ENCODE results near the gene OCLN. TPM values are rescaled to one million over a fixed set of nuclear protein-coding genes. Genes with fewer than 3 reads are reported as not detected.
"Not testable (repeated sequence)": the region's sequence is repeated elsewhere in the genome, so short reads cannot be mapped to it uniquely, and the experiment has no call there.

The OCLN gene, protein sequence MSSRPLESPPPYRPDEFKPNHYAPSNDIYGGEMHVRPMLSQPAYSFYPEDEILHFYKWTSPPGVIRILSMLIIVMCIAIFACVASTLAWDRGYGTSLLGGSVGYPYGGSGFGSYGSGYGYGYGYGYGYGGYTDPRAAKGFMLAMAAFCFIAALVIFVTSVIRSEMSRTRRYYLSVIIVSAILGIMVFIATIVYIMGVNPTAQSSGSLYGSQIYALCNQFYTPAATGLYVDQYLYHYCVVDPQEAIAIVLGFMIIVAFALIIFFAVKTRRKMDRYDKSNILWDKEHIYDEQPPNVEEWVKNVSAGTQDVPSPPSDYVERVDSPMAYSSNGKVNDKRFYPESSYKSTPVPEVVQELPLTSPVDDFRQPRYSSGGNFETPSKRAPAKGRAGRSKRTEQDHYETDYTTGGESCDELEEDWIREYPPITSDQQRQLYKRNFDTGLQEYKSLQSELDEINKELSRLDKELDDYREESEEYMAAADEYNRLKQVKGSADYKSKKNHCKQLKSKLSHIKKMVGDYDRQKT
- total RNA-seq = 52.8 TPM

DNA sequence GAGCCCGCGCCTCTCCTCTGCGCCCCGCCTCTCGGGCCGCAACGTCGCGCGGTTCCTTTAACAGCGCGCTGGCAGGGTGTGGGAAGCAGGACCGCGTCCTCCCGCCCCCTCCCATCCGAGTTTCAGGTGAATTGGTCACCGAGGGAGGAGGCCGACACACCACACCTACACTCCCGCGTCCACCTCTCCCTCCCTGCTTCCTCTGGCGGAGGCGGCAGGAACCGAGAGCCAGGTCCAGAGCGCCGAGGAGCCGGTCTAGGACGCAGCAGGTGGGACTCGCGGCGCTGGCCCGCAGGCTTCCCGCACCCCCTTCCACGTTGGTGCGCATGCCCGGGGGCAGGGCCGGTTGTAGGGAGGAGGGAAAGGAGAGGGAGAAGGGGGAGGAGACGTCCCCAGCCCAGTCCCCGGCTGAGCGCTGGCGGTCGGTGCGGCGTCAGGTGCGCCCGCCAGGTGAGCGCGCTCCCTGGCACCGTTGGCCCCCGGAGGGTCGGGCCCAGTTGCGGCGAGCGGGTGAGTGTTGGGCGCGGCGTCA, at the start of gene OCLN:
TSS of gene OCLN (plus strand) at position 400 of the 532 bp plus-strand sequence. CDS start 11,455 bp downstream, outside the sequence.
- DNase-seq (ENCODE audit: low spot score) = peak; percentile 79

DNA sequence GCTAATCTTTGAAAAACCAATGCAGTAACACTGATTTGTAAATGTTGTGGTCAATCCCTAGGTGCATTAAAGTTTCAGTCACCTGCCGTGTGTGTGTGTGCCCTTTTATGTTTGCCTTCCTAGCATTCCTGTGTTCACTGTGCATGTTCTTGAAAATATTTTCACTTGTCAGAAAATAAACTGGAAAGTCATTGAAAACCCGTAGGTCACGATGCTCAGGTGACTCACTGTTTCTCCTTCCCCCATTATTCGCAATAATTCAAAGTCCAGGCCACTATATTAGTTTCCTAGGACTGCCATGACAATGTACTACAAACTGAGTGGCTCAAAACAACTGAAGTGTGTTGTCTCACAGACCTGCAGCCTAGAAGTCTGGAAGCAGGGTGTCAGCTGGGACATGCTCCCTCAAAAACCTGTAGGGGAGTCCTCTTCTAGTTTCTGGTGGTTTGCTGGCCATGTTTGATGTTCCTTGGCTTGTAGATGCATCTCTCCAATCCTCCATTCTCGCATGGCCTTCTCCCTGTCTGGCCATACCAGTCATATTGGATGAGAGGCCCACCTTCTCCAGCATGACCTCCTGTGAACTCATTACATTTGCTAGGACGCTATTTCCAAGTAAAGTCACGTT, 48.3 kb upstream of the OCLN start:
- no peak for DNase-seq (ENCODE audit: low spot score)

DNA sequence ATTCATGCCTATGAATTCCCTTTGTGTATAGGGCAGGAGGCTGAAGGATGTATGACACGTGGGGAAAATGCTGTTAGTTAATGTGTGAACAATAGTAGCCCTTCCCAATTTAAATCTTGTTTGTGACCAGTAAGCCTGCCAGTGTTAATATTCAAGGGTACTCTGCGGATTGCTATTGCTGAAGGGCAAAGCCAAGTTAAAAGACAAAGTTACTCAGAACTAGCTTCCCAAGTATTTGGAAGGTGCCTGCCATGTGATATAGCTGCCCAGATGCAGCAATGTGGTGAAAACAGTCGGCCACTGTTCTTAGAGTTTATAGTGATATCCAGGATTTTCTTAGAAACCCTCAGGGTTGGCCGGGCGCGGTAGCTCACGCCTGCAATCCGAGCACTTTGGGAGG, 43.1 kb upstream of the OCLN start:
- DNase-seq (ENCODE audit: low spot score) = no peak

DNA sequence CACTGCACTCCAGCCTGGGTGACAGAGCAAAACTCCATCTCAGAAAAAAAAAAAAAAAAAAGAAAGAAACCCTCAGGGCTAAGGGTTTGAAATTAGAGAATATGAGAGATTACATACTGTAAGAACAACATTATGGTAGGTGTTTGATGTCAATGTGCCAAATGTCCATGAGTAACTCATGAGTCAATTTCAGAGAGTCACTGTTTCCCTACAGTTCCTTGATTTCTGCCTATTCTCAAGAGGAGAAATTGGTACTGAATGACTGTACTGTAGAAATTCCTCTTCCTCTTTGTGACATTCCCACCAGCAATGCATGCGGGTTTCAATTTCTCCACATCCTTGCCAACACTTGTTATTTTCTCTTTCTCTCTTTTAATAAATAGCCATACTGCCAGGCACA, 42.5 kb upstream of the OCLN start:
- no peak for DNase-seq (ENCODE audit: low spot score)

DNA sequence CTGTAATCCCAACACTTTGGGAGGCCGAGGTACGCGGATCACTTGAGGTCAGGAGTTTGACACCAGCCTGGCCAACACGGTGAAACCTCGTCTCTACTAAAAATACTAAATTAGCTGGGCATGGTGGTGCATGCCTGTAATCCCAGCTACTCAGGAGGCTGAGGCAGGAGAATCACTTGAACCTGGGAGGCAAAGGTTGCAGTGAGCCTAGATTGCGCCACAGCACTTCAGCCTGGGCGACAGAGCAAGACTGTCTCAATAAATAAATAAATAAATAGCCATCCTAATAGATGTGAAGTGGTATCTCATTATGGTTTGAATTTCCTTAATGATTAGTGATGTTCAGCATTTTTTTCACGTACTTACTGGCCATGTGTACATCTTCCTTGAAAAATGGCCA, 42.1 kb upstream of the OCLN start:
- DNase-seq (ENCODE audit: low spot score) = not testable (repeated sequence)

DNA sequence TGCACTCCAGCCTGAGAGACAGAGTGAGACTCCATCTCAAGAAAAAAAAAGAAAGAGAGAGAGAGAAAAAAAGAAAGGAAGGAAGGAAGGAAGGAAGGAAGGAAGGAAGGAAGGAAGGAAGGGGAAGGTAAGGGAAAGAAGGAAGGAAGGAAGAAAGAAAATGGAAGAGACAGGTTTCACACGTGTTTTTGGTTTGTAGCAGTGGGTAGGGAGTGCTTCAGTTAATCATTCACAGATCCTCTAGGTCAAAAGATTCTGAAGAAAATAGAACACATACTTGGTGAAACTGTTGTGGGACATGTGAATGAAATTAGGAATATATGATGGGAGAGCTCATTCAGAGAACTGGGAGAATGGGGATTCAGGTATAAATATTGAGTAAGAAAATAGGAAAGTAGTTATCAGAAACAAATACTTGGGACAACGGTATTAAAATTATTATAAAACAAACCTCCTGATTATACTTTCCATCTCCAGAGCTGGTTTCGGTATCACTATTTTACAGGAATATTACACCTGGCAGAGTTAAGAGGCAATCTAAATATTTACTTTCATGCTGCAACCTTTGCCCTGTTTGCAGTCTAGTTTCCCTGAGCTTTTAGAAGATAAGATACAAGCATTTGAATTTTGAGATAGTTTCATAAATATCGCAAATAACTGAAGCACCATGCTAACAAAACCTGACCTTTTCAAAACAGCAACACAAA, 40.5 kb upstream of the OCLN start:
- no peak for DNase-seq (ENCODE audit: low spot score)

DNA sequence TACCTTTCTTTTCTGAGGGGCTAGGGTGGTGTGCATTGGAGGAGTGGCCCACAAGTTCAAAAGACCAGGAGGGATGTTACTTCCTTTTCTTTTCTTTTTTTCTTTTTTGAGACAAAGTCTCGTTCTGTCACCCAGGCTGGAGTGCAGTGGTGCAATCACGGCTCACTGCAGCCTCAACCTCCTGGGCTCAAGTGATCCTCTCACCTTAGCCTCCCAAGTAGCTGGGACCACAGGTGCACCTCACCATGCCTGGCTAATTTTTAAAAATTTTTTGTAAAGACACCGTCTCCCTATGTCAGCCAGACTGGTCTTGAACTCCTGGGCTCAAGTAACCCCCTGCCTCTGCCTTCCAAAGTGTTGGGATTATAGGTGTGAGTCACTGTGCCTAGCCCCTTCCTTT, 39.1 kb upstream of the OCLN start:
- DNase-seq (ENCODE audit: low spot score) = not testable (repeated sequence)

DNA sequence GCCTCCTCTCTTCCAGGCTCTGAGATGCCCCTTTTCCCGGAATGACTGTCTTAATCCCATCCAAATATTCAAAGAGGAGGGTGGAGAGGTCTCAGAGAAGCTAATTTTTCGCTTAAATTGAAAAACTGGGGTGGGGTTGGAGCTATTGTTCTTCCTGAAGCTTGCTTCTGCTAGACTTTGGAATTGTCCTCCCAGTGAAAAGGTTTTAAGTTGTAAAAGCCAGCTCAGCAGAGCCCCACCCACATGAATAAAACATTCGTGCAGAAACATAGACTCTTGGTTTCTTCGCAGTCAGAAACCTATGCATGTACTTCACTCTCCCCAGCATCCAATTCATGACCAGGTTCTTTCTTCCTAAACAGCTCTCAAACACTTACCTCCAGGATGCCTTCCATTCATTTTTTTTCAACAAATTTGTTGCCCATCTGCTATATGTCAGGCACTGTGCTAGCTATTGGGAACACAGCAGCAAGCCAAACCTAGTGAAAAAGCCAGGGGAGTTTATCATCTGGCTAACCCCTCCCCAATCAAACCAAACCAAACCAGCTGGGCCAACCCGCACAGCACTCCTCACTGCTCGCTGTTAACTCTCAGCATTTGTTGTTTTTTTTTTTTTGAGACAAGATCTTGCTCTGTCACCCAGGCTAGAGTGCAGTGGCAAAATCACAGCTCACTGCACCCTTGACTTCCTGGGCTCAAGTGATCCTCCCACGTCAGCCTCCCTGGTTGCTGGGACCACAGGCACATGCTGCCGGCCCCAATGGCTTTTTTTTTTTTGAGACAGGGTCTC, 37.9 kb upstream of the OCLN start:
- no peak for DNase-seq (ENCODE audit: low spot score)

DNA sequence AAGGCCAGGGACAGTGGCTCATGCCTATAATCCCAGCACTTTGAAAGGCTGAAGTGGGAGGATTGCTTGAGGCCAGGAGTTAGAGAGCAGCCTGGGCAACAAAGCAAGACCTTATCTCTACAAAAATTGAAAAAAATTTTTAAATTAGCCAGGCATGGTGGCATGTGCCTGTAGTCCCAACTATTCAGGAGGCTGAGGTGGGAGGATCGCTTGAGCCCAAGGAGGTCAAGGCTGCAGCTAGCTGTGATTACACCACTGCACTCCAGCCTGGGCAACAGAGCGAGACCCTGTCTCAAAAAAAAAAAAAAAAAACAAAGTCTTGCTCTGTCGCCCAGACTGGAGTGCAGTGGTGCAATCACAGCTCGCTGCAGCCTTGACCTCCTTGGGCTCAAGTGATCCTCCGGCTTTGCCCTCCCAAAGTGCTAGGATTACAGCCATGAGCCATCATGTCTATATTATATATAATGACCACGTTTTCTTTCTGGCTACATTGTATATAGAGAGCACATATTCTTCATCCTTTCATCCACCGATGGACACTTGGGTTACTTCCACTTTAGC, 37.1 kb upstream of the OCLN start:
- not testable (repeated sequence) for DNase-seq (ENCODE audit: low spot score)

DNA sequence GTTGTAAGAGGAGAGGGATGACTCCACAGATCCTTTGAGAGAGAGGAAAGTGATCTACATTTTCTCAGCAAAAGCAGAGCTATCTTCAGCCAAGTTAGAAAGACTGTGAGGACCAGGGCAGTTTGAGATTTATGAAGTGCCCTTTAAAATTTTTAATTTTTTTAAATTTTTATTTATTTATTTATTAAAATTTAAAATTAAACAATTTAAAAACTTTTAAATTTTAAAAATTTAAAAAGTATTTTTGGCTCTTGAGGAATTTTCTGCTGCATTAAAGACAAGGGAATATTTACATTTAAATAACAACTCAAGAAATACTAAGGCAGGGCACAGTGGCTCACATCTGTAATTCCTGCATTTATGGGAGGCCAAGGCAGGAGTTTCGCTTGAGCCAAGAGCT, 30.4 kb upstream of the OCLN start:
- no peak for DNase-seq (ENCODE audit: low spot score)

DNA sequence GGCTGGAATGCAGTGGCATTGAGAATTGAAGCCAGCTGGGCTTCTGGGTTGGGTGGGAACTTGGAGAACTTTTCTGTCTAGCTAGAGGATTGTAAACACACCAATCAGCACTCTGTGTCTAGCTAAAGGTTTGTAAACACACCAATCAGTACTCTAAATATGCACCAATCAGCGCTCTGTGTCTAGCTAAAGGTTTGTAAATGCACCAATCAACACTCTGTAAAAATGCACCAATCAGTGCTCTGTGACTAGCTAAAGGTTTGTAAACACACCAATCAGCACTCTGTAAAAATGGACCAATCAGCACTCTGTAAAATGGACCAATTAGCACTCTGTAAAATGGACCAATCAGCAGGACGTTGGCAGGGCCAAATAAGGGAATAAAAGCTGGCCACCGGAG, 26.2 kb upstream of the OCLN start:
- DNase-seq (ENCODE audit: low spot score) = not testable (repeated sequence)

DNA sequence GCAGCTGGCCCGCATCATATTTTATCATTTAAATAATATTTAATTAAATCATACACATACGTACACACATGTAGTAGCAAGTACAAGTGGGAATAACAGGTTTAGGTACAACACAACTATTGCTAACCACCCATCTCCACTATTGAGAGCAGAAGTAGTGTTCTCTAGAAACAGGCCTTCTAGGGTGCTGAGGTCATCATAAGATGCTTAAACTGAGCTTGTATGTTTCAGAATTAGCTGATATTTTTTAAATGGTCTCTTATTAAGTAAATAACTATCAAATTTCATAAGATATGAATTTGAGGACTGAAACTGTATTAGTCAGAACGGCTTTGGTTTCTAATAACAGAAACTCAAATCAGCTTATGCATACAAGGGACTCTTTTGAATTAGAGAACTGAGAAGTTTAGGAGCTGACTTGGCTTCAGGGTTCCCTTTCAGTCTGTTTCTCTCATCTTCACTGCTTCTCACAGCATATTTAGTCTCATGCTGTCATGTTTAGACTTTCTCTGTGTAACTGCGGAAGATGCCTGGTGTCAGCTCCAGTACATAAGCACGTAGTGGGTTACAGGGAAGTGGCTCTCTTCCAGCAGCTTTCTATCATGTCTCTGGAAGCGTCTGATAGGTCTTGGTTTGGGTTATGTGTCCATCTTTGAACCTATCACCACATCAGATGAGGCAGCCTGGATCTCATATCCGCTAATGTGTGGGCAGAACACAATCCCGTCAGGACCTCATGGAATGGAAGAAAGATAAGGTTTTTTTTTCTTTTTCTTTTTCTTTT, 25.0 kb upstream of the OCLN start:
- no peak for DNase-seq (ENCODE audit: low spot score)

DNA sequence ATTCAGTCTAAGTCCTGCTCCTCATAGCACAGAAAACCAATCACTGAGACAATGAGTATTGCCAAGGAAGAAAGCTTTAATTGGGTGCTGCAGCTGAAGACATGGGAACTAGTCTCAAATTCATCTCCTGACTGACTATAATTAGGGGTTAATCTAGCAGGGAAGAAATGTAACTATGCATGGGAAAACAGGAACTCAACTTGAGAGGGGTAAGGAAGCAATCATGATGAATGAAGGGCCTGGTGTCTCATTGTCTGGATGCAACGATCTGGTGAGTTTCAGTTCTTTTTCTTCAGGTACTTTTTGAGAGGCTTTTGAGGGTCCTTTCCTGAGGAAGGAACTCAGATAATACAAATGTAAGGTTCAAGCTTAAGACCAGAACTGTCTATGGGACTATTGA, 24.0 kb upstream of the OCLN start:
- no peak for DNase-seq (ENCODE audit: low spot score)

DNA sequence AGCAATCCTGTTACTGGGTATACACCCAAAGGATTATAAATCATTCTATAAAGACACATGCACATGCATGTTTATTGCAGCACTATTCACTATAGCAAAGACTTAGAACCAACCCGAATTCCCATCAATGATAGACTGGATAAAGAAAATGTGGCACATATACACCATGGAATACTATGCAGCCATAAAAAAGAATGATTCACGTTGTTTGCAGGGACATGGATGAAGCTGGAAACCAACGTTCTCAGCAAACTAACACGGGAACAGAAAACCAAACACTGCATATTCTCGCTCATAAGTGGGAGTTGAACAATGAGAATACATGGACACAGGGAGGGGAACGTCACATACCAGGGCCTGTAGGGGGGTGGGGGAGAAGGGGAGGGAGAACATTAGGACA, 21.1 kb upstream of the OCLN start:
- not testable (repeated sequence) for DNase-seq (ENCODE audit: low spot score)

DNA sequence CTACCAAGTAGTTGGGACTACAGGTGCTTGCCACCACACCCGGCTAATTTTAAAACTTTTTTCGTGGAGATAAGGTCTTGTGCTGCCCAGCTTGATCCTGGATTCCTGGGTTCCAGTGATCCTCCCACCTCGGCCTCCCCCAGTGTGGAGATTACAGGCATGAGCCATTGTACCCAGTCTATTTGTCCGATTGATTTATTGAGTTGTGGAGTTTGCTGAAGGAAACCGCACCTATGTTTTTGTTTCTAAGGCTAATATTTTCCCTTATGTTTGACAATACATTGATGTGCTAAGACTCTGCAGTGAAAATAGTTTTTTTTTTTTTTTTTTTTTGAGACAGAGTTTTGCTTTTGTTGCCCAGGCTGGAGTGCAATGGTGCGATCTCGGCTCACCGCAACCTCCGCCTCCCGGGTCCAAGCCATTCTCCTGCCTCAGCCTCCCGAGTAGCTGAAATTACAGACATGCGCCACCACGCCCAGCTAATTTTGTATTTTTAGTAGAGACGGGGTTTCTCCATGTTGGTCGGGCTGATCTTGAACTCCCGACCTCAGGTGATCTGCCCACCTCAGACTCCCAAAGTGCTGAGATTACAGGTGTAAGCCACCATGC, 20.0 kb upstream of the OCLN start:
- not testable (repeated sequence) for DNase-seq (ENCODE audit: low spot score)

DNA sequence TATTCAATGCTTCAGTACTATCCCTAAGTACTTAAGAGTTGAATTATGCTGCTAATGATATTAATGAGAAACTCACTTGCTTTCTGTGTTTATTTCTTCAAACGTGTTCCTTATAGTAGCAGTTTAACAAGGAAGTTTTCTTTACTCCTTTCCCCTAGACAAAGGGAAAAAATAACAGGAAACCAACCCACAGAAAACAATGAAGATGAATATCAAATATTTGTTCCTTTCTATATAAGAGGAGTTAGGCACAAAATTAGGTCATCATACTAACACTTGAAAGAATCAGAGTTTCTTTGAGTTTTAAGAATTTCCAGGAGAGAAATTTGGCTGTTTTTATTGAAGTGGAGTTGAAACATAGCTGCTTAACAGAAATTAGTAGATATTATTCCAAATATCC, 15.4 kb upstream of the OCLN start:
- no peak for DNase-seq (ENCODE audit: low spot score)

DNA sequence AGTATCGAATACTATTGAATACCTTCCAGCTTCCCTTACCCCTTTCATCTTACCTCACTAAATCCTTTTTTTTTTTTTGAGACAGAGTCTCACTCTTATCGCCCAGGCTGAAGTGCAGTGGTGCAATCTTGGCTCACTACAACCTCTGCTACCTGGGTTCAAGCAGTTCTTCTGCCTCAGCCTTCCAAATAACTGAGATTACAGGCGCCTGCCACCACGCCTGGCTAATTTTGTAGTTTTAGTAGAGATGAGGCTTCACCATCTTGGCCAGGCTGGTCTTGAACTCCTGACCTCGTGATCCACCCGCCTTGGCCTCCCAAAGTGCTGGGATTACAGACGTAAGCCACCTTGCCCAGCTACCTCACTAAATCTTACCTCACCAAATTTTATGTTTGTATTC, 14.3 kb upstream of the OCLN start:
- not testable (repeated sequence) for DNase-seq (ENCODE audit: low spot score)

DNA sequence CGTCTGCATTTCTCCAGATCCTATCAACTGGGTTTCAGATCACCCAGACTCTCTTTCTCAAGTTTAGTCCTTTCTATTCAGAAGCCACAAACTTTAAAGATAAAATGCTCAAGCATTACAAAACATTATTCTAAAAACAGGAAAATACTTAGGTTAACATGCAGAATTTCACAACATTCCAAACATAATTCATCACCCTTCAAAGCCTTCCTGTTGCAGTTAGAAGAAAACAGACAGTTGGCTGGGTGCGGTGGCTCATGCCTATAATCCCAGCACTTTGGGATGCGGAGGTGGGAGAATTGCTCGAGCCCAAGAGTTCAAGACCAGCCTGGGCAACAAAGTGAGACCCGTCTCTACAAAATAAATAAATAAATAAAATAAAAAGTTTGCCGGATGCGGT, 7.7 kb upstream of the OCLN start:
- DNase-seq (ENCODE audit: low spot score) = no peak

DNA sequence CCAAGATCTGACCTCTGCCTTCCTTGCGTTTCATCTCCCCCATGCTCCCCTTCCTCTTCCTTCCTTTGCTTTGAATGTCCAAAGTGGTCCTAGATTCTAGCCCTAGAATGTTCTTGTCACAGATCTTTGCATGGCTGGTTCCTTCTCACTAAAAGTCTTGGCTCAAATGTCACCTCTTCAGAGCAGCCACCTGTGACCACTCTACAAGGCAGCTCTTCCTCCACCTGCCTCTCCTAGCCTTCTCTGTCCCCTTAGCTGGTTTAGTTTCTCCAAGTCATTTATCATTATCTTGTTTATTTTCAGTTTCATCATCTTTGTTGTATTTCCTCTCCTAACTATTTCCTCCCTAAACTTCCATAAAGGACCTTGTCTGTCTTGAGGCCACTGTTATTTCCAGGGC, 7.1 kb upstream of the OCLN start:
- DNase-seq (ENCODE audit: low spot score) = no peak

DNA sequence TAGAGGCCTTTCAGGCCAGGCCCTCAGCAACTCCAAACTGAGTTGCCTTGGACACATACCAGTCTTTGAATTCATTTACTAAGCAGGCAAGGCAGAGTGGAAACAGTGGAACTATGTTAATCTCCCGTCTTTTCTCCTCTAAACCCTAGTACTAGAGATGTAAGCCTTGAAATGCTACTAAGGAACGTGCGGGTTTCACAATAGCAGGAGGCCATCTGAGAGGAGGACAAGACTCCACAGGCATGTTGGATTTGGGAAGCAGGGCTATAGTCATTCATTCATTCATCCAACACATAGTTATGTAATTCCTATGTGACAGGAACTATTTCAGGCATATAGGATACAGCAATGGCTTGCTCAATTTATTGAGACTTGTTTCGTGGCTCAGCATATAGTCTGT, 3.3 kb upstream of the OCLN start:
- DNase-seq (ENCODE audit: low spot score) = no peak

Data from ureter (tissue), 1 donor.